Mesothelial cell of epicardium (in vitro differentiated cells): ENCODE results near the gene TFAP2E. TPM values are rescaled to one million over a fixed set of nuclear protein-coding genes. Genes with fewer than 3 reads are reported as not detected.

Source experiments
- DNase-seq, 2 experiments: peaks; one replicate each; pipeline ENCODE4 v3.0.0; 2021; ENCODE audit warnings: low spot score in 2 of 2; ENCODE audit not compliant: unreplicated experiment in 2 of 2
- H3K27ac Mint-ChIP-seq: 2 replicates; pipeline ENCODE4 v1.8.0; 2021; ENCODE audit warnings: mixed read lengths
- H3K27me3 Mint-ChIP-seq: 2 replicates; pipeline ENCODE4 v1.8.0; 2021; ENCODE audit warnings: low read depth, mixed read lengths
- H3K36me3 Mint-ChIP-seq: 2 replicates; pipeline ENCODE4 v1.8.0; 2021; ENCODE audit warnings: mixed read lengths
- H3K4me1 Mint-ChIP-seq: 2 replicates; pipeline ENCODE4 v1.8.0; 2021; ENCODE audit warnings: mixed read lengths
- H3K4me3 Mint-ChIP-seq: 2 replicates; pipeline ENCODE4 v1.8.0; 2021; ENCODE audit warnings: mild to moderate bottlenecking, moderate library complexity, mixed read lengths
- H3K9me3 Mint-ChIP-seq: 2 replicates; pipeline ENCODE4 v1.8.0; 2021; ENCODE audit warnings: mixed read lengths
- total RNA-seq: library from RNA; stranded (reverse); gene quantifications from 3 replicates; pipeline ENCODE4 v1.2.1, GENCODE V29; 2021
- TF ChIP-seq, protein P1 (sequence below): fragments of 200-600 bp; sonication (generic); IDR thresholded peaks from one replicate; pipeline ENCODE4 v1.5.0; 2021; ENCODE audit warnings: antibody characterized with exemption; ENCODE audit not compliant: unreplicated experiment

Gene TFAP2E
- 2.0 to 2.9 TPM (median 2.4 TPM) in 3 replicates for total RNA-seq

DNA sequence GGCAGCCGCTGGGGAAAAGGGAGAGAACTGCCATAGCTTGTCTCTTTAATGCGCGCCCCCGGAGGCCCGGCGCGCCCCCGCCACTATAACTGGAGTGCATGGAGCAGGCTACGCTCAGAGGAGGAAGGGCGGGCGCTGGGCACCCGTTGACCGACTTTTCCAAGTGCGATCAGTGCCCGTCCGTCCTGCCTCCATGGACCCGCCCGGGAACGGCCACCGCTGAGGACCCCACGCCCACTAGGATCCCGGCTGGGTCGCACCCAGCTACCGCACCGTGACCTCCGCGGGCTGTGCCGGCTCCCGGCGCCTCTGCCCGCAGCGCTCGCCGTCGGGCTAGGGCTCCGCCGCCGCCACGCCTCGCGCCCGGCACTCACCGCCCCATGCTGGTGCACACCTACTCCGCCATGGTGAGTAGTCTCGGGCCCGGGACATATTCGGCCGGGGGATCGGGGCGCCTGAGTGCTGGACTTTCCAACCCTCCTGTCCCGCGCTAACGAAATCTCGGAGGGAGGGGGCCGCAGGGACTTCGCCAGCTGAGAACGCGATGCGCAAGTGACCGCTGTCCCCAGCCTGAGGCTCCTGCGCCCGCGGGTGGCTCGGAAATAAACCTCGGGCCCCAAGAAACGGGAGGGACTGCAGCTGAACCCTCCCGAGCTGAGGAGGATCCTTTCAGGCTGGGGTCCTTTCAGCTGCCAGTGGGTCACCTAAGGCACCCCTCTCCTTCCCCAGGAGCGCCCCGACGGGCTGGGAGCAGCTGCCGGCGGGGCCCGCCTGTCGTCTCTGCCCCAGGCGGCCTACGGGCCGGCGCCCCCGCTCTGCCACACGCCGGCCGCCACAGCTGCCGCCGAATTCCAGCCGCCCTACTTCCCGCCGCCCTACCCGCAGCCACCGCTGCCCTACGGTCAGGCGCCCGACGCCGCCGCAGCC is at the start of gene TFAP2E:
TSS of gene TFAP2E (plus strand) at position 117 of the 927 bp plus-strand sequence. CDS start at position 381, 264 bp downstream.
- no peaks in the 10 kb centered on the region for H3K9me3 Mint-ChIP-seq
- no peaks in the 10 kb centered on the region for H3K36me3 Mint-ChIP-seq
- TF ChIP-seq, protein P1, sequence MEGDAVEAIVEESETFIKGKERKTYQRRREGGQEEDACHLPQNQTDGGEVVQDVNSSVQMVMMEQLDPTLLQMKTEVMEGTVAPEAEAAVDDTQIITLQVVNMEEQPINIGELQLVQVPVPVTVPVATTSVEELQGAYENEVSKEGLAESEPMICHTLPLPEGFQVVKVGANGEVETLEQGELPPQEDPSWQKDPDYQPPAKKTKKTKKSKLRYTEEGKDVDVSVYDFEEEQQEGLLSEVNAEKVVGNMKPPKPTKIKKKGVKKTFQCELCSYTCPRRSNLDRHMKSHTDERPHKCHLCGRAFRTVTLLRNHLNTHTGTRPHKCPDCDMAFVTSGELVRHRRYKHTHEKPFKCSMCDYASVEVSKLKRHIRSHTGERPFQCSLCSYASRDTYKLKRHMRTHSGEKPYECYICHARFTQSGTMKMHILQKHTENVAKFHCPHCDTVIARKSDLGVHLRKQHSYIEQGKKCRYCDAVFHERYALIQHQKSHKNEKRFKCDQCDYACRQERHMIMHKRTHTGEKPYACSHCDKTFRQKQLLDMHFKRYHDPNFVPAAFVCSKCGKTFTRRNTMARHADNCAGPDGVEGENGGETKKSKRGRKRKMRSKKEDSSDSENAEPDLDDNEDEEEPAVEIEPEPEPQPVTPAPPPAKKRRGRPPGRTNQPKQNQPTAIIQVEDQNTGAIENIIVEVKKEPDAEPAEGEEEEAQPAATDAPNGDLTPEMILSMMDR, result no peak
- H3K4me1 Mint-ChIP-seq, result peaks cover 38% of the 10 kb centered on the region
- H3K27ac Mint-ChIP-seq, result no peak within 1 kb of the TSS
- DNase-seq, result peak in 1 of 2 experiments; percentile 62
- peaks cover 68% of the 10 kb centered on the region for H3K27me3 Mint-ChIP-seq
- H3K4me3 Mint-ChIP-seq, result peak within 1 kb of the TSS; percentile 66

DNA sequence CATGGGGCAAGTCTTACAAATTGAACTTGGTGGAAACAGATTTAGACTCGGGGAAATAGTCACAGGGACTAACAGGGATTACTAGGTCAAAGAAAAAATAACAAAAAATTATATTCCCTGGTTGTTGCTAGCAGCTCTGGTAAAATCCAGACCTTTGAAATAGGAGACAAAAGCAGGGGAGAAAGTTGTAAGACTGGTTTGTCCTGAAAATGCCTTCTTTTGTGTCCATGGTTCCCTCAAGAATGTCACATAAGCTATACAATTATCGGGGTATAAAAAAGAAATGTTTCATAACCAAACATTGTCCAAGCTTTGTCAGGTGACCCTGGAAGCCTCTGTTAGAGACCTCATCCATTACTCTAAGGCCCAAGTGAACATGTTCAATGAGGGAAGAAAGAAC is 49.0 kb upstream of the TFAP2E start:
- Mint-ChIP-seq H3K4me3 (no peak overlapping the region), H3K4me1 (peaks cover 20% of the 10 kb centered on the region), H3K9me3 (peaks cover 36% of the 10 kb centered on the region), H3K27ac (peak overlapping the region; percentile 82), H3K27me3 (no peaks in the 10 kb centered on the region), H3K36me3 (peaks cover 22% of the 10 kb centered on the region)
- DNase-seq, result no peak
- TF ChIP-seq, protein P1, result no peak

GRCh38 chr1:35530168-35530567 is 42.9 kb upstream of the TFAP2E start:
- H3K27me3 Mint-ChIP-seq, result no peaks in the 10 kb centered on the region
- H3K36me3 Mint-ChIP-seq, result peaks cover 40% of the 10 kb centered on the region
- H3K4me3 Mint-ChIP-seq, result no peak overlapping the region
- H3K27ac Mint-ChIP-seq, result no peak overlapping the region
- H3K9me3 Mint-ChIP-seq, result peaks cover 49% of the 10 kb centered on the region
- H3K4me1 Mint-ChIP-seq, result peaks cover 18% of the 10 kb centered on the region
- DNase-seq, result no peak
- TF ChIP-seq, protein P1, result no peak

GRCh38 chr1:35530946-35531345 is 42.2 kb upstream of the TFAP2E start:
- TF ChIP-seq, protein P1, result no peak
- Mint-ChIP-seq H3K4me3 (no peak overlapping the region), H3K27me3 (no peaks in the 10 kb centered on the region), H3K9me3 (peaks cover 43% of the 10 kb centered on the region), H3K4me1 (peaks cover 23% of the 10 kb centered on the region), H3K27ac (no peak overlapping the region), H3K36me3 (peaks cover 40% of the 10 kb centered on the region)
- DNase-seq, result no peak

GRCh38 chr1:35531368-35531767 is 41.7 kb upstream of the TFAP2E start:
- Mint-ChIP-seq H3K36me3 (peaks cover 40% of the 10 kb centered on the region), H3K4me1 (peaks cover 27% of the 10 kb centered on the region), H3K4me3 (no peak overlapping the region), H3K27me3 (no peaks in the 10 kb centered on the region), H3K9me3 (peaks cover 43% of the 10 kb centered on the region), H3K27ac (no peak overlapping the region)
- DNase-seq, result no peak
- TF ChIP-seq, protein P1, result no peak
